Activated CD4-positive, alpha-beta T cell treated with anti-CD3 and anti-CD28 coated beads, Interleukin-2, amount 50 U/mL, for 16 hours (primary cell): ENCODE measurements around the gene C20orf141.
"Not testable (repeated sequence)": the region's sequence is repeated elsewhere in the genome, so short reads cannot be mapped to it uniquely, and the experiment has no call there.

Experiments
- DNase-seq: peaks from one replicate; pipeline ENCODE4 v3.0.0-alpha.2; 2020

Gene C20orf141

DNA sequence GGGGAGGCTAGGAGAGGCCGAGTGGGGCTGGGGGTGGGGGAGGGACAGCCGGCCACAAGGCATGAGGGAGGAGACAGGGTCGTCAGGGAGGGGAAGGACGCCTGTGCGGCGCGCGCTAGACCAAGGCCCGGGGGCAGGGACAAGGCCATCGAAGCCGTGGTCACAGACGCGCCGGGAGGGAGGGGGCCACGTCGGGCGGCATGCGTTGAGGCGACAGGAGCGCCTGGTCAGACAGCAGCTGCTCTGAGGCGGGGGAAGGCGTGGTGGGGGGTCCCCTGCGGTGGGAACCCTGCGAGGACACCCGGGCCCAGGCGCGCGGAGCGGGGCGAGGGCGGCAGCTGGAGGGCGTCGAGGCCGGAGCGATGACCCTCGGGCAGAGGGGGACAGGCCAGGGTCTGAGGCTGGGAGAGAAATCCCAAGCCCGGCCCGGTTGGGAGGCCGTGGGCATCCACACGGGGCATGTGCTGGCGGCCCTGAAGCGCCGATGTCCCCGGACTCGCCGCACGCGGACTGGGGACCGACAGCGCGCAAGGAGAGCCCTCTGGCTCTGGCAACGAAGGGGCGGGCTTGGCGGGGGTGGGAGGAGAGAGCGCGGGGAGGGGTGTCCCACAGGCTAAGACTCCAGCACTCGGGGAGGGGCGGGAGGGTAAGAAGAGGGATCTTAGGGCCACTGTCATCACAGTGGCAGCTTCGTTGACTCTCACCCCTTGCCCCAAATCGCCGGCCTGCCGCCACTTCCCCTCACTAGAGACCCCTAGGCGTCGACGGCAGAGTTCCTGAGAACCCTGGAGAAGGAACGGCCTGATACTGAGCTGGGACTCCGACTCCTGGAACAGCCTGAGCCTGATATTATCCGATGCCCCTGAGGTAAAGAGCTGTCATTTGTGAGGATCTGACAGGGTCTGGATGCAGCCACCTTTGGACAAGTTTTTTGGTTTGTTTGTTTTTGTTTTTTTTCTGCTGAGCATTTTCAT lies 6.4 kb downstream of the C20orf141 start:
- no peak for DNase-seq

DNA sequence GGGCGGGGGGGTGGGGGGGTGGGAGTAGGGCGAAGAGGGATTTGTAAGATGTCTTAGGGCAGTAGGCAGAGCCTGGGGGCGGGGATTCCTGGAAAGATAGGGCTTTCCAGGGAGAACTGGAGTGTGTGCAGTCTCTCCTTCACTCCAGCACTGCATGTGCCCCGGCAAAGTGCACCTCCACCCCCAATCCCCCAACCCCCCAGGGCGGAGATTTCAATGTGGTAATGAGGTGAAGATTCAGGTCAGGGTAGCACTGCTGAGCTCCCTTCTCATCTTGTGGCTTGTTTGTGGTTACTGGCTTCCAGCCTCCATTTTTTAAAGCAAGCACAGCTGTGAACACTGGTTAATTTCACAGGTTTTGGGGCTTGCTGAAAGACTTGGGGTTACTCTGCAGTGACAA lies 7.3 kb downstream of the C20orf141 start:
- peak; percentile 42 for DNase-seq

DNA sequence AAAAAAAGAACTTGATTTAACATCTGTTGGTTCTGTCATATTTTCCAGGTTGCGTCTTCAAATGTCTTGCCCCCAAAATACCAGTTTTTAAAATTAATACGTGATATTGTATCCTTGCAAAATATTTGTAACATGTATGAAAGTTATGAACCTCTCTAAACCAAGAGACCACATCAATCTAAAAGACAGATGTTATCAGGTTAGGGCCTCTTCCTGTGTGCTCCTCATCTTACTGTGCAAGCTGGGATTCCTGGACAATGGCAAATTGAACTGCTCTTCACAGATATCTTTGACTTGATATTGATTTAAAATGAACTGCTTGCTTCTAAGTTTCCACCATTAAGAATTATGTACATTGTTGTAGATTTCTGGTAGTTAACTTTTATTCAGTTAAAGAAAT lies 11.0 kb downstream of the C20orf141 start:
- DNase-seq = peak; percentile 18

DNA sequence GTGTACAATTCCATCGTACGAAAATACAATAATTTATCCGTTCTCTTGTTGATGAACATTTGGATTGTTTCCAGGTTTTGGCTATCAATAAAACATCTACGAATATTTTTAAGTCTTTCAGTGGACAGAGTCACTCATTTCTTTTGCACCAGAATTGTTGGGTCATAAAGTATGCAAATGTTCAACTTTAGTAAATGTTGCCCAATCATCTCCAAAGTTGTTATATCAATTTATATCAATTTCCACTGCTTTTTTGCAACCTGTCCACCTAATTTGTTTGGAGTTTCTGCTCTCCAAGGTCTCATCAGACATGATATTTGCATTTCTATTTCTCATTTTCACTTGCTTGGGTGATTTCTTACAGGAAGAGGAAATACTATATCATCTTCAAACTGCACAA lies 11.9 kb downstream of the C20orf141 start:
- no peak for DNase-seq

DNA sequence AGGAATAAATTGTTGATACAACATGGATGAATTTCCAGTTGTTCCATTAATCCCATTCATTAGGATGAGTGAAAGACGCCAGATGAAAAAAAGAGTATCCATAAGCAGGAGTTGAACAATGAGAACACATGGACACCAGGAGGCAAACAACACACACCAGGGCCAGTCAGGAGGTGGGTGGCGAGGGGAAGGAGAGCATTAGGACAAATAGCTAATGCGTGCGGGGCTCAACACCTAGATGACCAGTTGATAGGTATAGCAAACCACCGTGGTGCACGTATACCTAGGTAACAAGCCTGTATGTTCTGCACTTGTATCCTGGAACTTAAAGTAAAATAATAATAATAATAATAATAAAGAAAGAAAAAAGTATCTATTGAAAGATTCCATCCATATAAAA lies 14.6 kb downstream of the C20orf141 start:
- no peak for DNase-seq

DNA sequence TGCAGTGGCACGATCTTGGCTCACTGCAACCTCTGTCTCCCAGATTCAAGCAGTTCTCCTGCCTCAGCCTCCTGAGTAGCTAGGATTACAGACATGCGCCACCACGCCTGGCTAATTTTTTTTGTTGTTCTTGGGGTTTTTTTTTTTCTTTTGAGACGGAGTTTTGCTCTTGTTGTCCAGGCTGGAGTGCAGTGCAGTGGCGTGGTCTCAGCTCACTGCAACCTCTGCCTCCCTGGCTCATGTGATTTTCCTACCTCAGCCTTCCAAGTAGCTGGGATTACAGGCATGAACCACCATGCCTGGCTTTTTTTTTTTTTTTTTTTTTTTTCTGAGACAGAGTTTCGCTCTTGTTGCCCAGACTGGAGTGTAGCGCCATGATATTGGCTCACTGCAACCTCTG lies 16.4 kb downstream of the C20orf141 start:
- not testable (repeated sequence) for DNase-seq

DNA sequence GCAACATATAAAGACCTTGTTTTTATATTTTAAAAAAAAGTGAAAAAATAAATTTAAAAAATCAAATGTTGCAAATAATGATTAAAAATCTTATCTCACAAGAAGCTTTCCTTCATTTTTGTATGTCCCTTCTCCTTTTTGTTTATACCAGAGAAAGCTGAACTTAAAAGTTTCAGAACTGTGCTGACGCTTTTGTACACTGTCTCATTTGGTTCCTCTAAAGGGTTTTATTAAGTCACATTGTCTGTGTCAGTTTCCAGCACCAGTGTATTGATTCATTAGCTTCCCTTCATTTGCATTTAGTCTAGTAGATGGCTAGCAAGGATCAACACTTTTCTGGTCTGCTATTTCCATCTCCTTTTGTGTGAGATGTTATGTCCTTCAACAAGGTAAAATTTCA lies 19.0 kb downstream of the C20orf141 start:
- no peak for DNase-seq

DNA sequence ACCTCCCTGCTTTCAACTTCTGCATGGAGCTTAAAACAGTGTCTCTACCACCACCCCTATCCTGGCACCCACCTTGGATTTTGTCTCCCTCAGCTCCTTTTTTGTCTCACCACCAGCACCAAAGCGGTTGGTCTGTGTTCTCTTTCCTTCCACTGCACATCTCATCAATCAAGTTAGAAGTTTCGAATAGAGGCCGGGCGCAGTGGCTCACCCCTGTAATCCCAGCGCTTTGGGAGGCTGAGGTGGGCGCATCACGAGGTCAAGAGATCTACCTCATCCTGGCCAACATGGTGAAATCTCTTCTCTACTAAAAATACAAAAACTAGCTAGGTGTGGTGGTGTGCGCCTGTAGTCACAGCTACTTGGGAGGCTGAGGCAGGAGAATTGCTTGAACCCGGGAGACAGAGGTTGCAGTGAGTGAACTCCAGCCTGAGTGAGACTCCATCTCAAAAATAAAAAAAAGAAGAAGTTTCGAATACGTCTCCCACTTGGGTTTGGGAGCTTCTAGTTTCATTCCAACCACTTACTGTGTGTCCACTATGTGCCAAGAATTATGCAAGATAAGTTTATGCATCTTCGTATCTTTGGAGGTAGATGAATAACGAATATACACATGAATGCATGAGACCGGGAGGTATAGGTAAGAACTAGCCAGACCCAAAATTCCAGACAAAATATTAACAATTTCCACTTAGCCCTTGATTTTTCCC lies 19.8 kb downstream of the C20orf141 start:
- DNase-seq = no peak

DNA sequence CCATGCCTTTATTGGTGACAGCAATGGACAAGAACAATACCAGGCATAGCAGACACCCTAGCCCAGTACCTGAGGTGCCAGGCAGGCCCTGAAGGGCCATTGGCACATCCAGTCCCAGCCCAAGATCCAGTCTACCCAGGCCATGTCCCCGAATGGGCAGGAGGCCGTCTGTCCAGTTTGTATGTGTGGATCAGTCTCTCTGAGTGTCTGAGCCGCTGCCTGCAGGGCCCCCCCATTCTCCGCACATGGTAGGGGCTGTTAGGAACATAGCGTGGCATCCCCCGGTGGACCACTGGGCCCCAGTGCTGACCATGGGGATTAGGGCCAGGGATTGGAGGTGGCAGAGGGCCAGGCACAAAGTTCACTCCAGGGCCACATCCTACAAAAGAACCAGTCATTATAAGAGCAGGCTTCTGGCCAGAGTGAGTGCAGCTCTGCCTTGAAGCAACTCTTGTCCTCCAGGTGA lies 20.6 kb downstream of the C20orf141 start:
- DNase-seq = no peak

DNA sequence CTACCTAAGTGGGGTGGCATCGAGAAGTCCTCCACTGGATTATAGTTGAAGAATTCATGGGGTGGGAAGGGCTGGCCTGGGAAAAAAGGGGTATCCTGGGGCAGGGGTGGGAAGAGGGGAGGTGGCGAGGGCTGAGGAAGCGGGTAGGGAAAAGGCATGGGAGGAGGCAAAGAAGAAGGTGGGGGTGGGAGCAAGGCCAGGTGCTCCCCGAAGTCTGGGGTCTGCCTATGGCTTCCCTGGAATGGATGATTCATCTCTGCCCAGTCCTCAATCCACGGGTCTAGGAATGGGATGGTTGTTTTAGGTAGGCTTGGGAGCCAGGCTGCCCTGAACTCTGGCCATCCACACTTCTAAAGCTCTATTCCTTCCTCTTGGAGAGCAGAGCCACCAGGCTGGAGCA lies 21.2 kb downstream of the C20orf141 start:
- no peak for DNase-seq

DNA sequence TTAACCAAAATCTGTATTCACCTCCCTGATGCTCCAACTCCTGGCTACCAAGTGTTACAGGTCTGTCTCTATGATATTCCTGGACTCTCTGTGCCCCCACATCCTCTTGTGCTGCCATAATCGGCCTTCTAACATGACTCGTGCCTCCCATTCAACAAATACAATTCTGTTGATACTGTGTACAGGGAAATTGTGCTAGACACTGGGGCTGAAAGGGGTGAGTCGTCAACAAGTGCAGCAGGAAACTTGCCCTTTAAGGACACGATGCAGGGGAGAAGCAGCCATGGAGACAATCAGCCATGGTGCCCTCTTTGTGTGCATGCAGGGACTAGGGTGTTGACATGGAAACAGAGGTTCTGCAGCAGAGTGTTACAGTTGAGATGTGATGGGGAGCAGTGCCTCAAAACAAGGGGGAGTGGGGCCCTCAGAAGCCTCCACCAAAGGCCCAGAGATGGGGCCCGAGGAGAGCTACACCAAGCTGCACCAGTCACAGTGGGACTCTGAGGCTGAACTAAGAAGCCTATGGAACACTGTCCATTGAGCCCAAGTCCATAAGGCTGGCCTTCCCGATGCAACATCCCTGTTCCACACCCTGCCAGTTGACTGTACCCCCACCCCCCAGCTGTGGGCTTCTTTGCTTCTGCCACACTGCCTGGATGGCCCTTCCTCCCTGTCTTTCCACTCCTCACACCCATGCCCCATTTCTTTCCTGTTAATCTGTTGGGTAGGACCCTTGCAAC lies 22.6 kb downstream of the C20orf141 start:
- no peak for DNase-seq

DNA sequence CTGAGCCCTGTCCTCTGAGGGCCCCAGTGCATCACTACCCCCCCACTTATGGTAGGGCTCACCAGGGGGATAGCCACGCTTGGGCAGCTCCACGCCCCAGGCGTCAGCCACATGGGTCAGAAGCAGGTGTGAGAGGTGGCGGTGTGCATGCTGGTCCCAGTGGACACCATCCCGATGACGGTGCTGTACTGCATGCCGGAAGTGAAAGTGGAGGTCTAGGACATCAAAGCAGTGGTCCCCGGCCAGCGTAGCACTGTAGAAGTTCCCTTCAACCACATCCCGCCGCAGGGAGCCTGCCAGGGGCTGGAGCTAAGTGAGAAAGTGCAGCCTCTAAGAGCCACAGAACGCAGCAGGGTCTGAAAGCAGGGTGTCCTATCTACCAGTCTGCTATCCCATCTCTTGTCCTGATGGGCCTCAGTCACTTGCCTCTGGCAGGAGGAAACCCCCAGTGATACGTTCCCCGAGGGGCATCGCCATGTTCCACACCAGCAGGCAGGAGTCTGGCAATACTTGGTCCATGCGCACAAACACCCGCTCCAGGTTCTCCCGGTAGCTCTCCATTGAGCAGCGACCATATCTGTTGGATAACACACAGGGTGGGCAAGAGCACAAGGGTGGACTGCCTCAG lies 23.5 kb downstream of the C20orf141 start:
- DNase-seq = no peak

DNA sequence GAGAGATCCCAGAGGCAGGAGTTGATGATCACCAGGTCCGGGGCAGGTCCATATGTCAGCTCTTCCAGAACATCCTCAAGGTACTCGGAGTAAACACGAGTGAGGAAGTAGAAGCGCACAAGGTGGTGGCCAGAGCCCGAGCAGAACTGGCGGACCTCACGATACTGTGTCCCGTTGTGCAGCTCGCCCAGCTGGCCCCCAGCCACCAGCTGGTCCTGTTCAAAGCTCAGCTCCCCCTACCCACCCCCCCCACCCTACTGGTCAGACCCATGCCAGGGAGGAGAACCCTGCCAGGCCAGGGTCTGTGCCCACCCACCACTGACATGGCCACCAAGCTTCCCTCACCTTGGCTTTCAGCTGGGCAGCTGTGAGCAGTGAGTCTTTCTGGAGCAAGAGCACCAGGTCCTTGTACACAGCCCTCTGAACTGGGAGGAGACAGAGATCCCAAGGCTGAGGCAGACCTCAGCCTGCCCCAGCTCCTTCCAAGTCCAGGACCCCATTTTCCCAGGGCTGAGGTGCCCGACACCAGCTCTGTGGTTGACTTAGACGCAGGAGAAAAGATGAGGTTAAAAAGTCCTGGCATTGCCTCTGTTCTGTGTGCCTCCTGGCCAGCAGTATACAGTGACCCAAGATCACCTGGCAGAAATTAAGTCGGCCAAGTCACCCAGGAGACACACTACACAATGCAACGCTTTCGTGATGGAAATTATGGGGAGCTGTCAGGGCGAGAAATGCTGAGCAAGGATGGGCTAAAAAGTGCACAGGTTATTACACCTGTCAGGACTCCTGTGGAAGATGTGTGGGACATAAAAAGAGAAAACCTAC lies 24.3 kb downstream of the C20orf141 start:
- DNase-seq = no peak

DNA sequence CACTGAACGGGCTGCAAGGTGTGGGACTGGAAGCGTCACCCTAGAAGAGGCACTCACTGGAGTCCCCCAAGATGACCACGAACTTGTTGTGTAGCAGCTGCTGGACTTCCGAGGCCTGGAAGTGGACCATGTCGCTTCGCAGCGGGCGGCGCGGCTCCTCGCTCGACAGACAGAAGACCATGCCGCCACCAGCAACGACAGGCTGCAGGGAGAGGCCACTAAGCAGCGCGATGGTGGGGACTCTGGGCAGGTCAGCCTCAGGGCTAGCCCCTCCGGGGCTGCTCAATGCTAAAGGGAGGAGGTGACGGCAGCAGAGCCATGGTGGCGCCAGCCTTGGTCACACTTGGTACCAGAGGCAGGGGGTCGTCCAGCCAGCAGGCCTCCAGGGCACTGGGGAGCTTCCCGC lies 24.9 kb downstream of the C20orf141 start:
- DNase-seq = no peak

DNA sequence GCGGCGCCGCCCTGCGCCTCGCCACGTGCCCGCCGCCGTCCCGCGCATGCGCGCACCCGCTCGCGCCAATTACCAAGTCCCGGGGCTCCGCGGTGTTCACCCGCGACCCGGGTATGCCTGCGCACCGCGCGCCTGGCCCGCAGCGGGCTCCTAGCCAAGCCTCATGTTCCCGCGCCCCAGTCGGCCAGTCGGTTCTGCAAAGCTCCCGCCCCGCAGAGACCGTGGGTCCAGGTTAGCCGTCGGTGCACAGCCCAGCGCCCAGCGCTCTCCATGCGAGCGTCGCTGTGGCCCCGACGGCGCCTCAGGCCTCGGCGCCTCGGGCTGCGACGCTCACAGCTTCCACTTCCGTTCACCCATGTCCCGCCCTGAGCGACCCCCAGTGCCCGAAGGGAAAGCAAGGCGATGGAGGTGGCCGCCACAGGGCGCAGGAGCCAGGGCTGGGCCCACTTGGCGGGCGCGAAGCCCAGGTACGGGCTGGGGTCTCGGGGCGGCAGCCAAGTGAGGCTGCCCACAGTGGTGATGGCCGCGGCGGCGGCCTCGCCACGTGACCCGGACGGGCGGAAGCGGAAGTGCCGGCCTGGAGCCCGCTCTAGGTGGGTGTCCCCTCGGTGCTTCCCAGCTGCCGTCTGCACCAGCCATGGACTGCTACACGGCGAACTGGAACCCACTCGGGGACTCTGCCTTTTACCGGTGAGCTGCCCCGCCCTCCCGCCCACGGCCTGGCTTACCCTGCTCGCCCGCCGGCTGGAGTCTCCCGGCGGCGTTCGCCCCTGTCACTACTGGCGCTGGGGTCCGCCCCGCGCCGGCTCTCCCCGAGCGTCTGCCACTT lies 25.6 kb downstream of the C20orf141 start, which contains the start of the genes PCED1A and VPS16:
PCED1A (minus strand) TSS at position 518 of the 829 bp plus-strand sequence. CDS start 743 bp downstream, outside the sequence.
VPS16 (plus strand) TSS at position 608 of the 829 bp plus-strand sequence; CDS start at position 638, 30 bp downstream.
- DNase-seq = peak; percentile 91

DNA sequence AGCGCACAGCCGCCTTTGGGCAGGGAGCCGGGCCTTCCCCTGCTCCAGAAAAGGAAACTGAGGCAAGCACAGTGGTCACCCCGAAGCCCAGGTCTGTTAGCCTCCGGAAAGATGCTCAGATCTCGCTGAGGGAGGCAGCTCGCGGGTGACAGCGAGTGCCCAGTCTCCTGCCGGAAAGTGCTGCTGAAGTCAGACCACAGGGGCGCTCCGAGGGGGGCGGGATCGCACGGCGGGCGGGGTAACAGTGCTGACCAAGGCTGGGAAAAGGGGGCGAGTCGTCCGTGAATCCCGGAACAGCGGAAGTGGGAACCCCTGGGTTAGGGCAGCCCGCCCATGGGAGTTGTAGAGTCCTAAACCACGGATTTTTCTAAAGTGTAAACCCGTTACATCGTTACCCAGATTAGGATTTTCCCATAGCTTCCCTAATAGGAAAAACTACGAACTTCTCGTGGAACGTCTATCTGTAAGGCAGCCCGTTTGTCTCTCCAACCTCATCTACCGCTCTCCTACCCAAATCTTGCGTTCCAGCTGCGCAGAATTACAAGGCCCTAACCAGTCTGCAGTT lies 26.3 kb downstream of the C20orf141 start:
- peak; percentile 36 for DNase-seq

DNA sequence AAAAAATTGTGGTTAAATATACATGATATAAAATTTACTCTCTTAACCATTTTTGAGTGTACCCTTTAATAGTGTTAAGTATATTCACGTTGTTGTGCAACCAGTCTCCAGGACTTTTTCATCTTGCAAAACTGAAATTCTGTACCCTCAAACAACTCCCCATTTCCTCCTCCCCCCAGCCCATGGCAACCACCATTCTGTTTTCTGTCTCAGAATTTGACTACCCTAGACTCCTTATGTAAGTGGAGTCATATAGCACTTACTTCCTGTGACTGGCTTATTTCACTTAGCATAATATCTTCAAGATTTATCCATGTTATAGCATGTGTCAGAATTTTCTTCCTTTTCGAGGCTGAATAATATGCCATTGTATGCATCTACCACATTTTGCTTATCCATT lies 30.8 kb downstream of the C20orf141 start:
- peak; percentile 20 for DNase-seq

DNA sequence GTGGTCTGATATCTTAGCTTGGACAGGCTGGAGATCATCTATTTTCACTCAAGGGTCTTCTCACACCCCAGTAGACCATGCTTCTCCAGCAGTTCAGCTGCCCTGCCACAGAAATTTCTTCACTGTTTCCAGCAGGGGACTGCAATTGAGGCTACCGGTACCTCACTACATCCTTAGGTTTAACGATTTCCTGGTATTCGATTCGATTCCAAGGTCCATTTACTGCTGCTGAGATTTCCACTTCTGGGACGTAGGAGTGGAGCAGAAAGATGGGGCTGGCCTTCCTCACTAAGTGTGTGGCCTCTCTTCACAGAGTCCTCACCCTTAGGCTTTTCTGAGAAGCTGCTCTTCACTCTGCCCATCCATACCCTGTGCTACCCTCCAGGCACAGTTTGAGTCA lies 31.9 kb downstream of the C20orf141 start:
- DNase-seq = no peak

DNA sequence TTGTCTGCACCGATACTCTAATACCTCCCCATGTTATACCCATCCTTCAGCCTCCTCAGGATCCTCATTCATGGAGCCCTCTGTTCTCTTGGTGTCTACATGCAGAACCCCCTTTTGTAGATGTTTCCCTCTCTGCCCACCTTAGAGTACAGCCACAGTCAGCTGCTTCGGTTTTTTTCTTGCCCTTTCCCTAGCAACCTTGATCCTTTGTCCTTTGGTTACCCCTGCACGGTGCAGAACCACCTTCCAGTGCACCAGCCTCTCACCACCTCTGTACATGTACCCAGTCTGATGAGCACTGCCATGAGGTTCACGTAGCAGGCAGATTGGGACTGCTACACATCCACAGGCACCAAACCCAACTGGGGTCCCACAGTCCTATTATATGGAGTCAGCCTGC lies 33.0 kb downstream of the C20orf141 start:
- DNase-seq = no peak

DNA sequence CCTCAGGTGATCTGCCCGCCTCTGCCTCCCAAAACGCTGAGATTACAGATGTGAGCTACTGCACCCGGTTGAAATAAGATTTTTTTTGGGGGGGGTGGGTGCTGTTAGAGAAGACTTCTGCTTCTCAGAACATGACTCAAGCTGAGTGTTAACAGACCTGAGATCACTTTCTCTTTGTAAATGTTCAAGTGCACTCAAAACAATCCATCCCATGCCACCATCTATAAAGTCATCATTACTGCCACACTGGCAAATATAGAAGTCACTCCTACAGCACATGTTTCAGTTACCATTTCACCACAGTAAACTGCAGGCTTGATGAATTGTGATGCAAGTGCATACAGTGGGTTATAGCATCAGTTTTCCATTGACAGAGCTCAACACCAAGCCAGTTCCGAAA lies 34.7 kb downstream of the C20orf141 start:
- peak; percentile 11 for DNase-seq
